B cell (primary cell): ENCODE results near the gene ITGB8. TPM values are rescaled to one million over a fixed set of nuclear protein-coding genes. Genes with fewer than 3 reads are reported as not detected.
A peak's percentile ranks its signal among the peaks of the same experiment; 100 is the strongest.

Experiments used
- ATAC-seq: fragments of 200-7000 bp; cut with Tn5 transposase; one replicate; pipeline ENCODE4 v1.10.0; 2021; ENCODE audit warnings: low read depth, mild to moderate bottlenecking, moderate number of reproducible peaks, moderate library complexity
- CTCF ChIA-PET: fragments of 350-600 bp; sonication (Branson Sonifier 250); formaldehyde crosslinking; loops from one replicate; lab custom pipeline; 2021; ENCODE audit warnings: antibody characterized with exemption, inconsistent platforms; lab: Charles Lee
- POLR2A ChIA-PET: fragments of 350-600 bp; sonication (Branson Sonifier 250); formaldehyde crosslinking; loops from one replicate; lab custom pipeline; 2021; ENCODE audit warnings: antibody characterized with exemption; lab: Charles Lee
- DNase-seq: peaks from one replicate; pipeline ENCODE4 v3.0.0; 2013
- H2AFZ ChIP-seq: 2 replicates; pipeline ENCODE4 v1.6.1; 2012; ENCODE audit warnings: mild to moderate bottlenecking, low read depth, low read length; ENCODE audit not compliant: insufficient read depth, poor library complexity, severe bottlenecking
- H3K27ac ChIP-seq, 2 donors: 1 replicate in 1 of 2; 2 replicates in 1 of 2; pipeline ENCODE4 v1.5.1; 2012 to 2013; ENCODE audit warnings: low read length in 2 of 2, mild to moderate bottlenecking in 2 of 2, moderate library complexity in 1 of 2
- H3K27me3 ChIP-seq, 4 experiments: fragments of 200-600 bp in 1 of 4; sonication (generic) in 1 of 4; replicated peaks in 1 of 4; 1 replicate in 2 of 4; 2 replicates in 2 of 4; pipeline versions ENCODE4 v1.6.1 to v1.7.0; 2013 to 2016; ENCODE audit warnings: low read length in 3 of 4, mild to moderate bottlenecking in 2 of 4, mixed read lengths in 1 of 4, moderate library complexity in 1 of 4; ENCODE audit not compliant: insufficient read depth in 4 of 4, control insufficient read depth in 3 of 4; ENCODE audit errors: control extremely low read depth in 1 of 4
- H3K36me3 ChIP-seq, 2 experiments: replicated peaks in 1 of 2; 1 replicate in 1 of 2; 2 replicates in 1 of 2; pipeline versions ENCODE4 v1.6.1 to v1.7.1; 2013; ENCODE audit warnings: low read length in 1 of 2; ENCODE audit not compliant: insufficient read depth in 2 of 2, control insufficient read depth in 1 of 2; ENCODE audit errors: control extremely low read depth in 1 of 2, extremely low read depth in 1 of 2
- H3K4me1 ChIP-seq, 2 donors: fragments of 200-600 bp in 1 of 2; sonication (generic) in 1 of 2; 1 replicate in 1 of 2; 2 replicates in 1 of 2; pipeline versions ENCODE4 v1.5.1 to v1.6.1; 2013 to 2017; ENCODE audit warnings: low read length in 2 of 2; ENCODE audit not compliant: control insufficient read depth in 2 of 2, insufficient read depth in 2 of 2
- H3K4me2 ChIP-seq: replicated peaks from 2 replicates; pipeline ENCODE3; 2012; ENCODE audit warnings: mild to moderate bottlenecking, low read depth, low read length; ENCODE audit not compliant: poor library complexity, severe bottlenecking
- H3K4me3 ChIP-seq, 5 experiments: fragments of 200-600 bp in 1 of 5; sonication (generic) in 1 of 5; 1 replicate in 3 of 5; 2 replicates in 2 of 5; pipeline versions ENCODE4 v1.5.1 to v1.7.0; 2011 to 2016; ENCODE audit warnings: low read length in 4 of 5, mild to moderate bottlenecking in 4 of 5, low read depth in 2 of 5, control low read depth in 1 of 5, moderate library complexity in 1 of 5; ENCODE audit not compliant: insufficient read depth in 1 of 5; ENCODE audit errors: control extremely low read depth in 1 of 5, extremely low read depth in 1 of 5
- H3K79me2 ChIP-seq: fragments of 200-600 bp; sonication (generic); one replicate; pipeline ENCODE4 v1.6.0; 2016; ENCODE audit warnings: low read length; ENCODE audit not compliant: control insufficient read depth, insufficient read depth
- H3K9ac ChIP-seq: fragments of 200-600 bp; sonication (generic); 2 replicates; pipeline ENCODE4 v1.6.1; 2017; ENCODE audit warnings: mild to moderate bottlenecking, low read length, moderate library complexity
- H3K9me3 ChIP-seq, 3 donors: one replicate each; pipeline versions ENCODE4 v1.6.1 to v1.7.1; 2013; ENCODE audit warnings: low read length in 2 of 3; ENCODE audit not compliant: control insufficient read depth in 2 of 3, insufficient read depth in 1 of 3; ENCODE audit errors: control extremely low read depth in 1 of 3
- H4K20me1 ChIP-seq: 2 replicates; pipeline ENCODE4 v1.6.0; 2012; ENCODE audit warnings: mild to moderate bottlenecking, low read length; ENCODE audit not compliant: insufficient read depth, control insufficient read depth, poor library complexity, severe bottlenecking
- H3K27ac Mint-ChIP-seq: one replicate; pipeline ENCODE4 v1.8.0; 2021; ENCODE audit warnings: mixed read lengths
- H3K27me3 Mint-ChIP-seq: one replicate; pipeline ENCODE4 v1.8.0; 2021; ENCODE audit warnings: mixed read lengths
- H3K4me1 Mint-ChIP-seq: one replicate; pipeline ENCODE4 v1.8.0; 2021; ENCODE audit warnings: mixed read lengths
- H3K4me3 Mint-ChIP-seq: one replicate; pipeline ENCODE4 v1.8.0; 2021; ENCODE audit warnings: mixed read lengths
- H3K9me3 Mint-ChIP-seq: one replicate; pipeline ENCODE4 v1.8.0; 2022; ENCODE audit warnings: mixed read lengths; ENCODE audit not compliant: insufficient read depth
- EZH2 ChIP-seq: IDR thresholded peaks from 2 replicates; pipeline ENCODE4 v1.6.1; 2012; ENCODE audit warnings: borderline replicate concordance, low read depth, mild to moderate bottlenecking, moderate library complexity, low read length; ENCODE audit not compliant: insufficient read depth, poor library complexity, severe bottlenecking
- WGBS: methylation state at CpG from one replicate; pipeline ENCODE4 v1.1.5; 2013; ENCODE audit warnings: missing lambda C conversion rate; ENCODE audit not compliant: insufficient coverage; 5-methylcytosine and 5-hydroxymethylcytosine counted together
- intact Hi-C: fragments of 100-400 bp; cut with micrococcal nuclease; formaldehyde crosslinking; loops from one replicate; pipeline ENCODE4 v1.10.0; 2022
- polyA plus RNA-seq: library from polyadenylated mRNA; depleted of rRNA; stranded (reverse); fragments of >200 nt; gene quantifications from 2 replicates; pipeline ENCODE4 v1.2.3, GENCODE V29; 2012
- total RNA-seq, 2 donors: library from RNA; stranded (reverse); fragments of 120-200 nt in 1 of 2; gene quantifications; 1 replicate in 1 of 2; 2 replicates in 1 of 2; pipeline versions ENCODE4 v1.2.3 to v1.2.4, GENCODE V29; 2013 to 2022
- TF ChIP-seq, protein P1 (sequence below): fragments of 200-600 bp; IDR thresholded peaks from one replicate; pipeline ENCODE4 v1.8.0; 2022; ENCODE audit warnings: antibody characterized with exemption, mild to moderate bottlenecking

The ITGB8 gene
- total and polyA plus RNA-seq, 2 donors (not counting 1 experiment from before 2014, with no cell fraction given): 0.01 to 0.30 TPM

DNA sequence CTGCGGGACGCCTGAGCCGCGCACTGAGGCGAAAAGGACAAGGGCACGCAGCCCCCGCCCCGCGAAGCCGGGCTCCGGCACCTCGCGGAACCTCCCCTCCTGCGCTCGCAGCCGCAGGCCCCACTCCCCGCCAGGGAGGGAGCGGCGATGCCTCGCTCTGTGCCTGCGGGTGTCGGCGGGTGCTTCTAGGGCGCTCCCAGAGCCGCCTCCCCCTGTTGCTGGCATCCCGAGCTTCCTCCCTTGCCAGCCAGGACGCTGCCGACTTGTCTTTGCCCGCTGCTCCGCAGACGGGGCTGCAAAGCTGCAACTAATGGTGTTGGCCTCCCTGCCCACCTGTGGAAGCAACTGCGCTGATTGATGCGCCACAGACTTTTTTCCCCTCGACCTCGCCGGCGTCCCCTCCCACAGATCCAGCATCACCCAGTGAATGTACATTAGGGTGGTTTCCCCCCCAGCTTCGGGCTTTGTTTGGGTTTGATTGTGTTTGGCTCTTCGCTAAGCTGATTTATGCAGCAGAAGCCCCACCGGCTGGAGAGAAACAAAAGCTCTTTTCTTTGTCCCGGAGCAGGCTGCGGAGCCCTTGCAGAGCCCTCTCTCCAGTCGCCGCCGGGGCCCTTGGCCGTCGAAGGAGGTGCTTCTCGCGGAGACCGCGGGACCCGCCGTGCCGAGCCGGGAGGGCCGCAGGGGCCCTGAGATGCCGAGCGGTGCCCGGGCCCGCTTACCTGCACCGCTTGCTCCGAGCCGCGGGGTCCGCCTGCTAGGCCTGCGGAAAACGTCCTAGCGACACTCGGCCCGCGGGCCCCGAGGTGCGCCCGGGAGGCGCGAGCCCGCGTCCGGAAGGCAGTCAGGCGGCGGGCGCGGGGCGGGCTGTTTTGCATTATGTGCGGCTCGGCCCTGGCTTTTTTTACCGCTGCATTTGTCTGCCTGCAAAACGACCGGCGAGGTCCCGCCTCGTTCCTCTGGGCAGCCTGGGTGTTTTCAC is 519 bp downstream of the ITGB8 start:
- H2AFZ ChIP-seq: peak overlapping the region; percentile 89
- POLR2A ChIA-PET: no interaction called here

More for the DNA sequence above, 519 bp downstream of the ITGB8 start:
- no peaks in the 10 kb centered on the region for H3K9me3 ChIP-seq
- CTCF ChIA-PET: interaction anchor here (1.2 to 2.5 kb wide), 9 partner anchors 34 to 622 kb away, joined by 3 to 11 read pairs (median 4); partner anchors contain the start of genes MACC1 and POLR1F
- H3K4me2 ChIP-seq: peak overlapping the region; percentile 90
- peaks cover 0 to 18% (median 16%) of the 10 kb centered on the region in 4 experiments for H3K27me3 ChIP-seq
- intact Hi-C loops: loop anchor here (1.0 kb wide), 1 partner anchor 114 kb away; the partner anchor contains the start of gene MACC1
- peak; percentile 47 for ATAC-seq
- H3K4me3 ChIP-seq: peak overlapping the region; percentile 46 to 74 (median 70)
- no peaks in the 10 kb centered on the region for H3K79me2 ChIP-seq
- DNase-seq: peak; percentile 69
- Mint-ChIP-seq H3K9me3 (no peaks in the 10 kb centered on the region), H3K4me3 (peak overlapping the region; percentile 99), H3K27ac (peak overlapping the region; percentile 54), H3K4me1 (peaks cover 19% of the 10 kb centered on the region), H3K27me3 (peaks cover 27% of the 10 kb centered on the region)
- H4K20me1 ChIP-seq: no peaks in the 10 kb centered on the region
- peak overlapping the region; percentile 75 for H3K9ac ChIP-seq
- TF ChIP-seq, protein P1, sequence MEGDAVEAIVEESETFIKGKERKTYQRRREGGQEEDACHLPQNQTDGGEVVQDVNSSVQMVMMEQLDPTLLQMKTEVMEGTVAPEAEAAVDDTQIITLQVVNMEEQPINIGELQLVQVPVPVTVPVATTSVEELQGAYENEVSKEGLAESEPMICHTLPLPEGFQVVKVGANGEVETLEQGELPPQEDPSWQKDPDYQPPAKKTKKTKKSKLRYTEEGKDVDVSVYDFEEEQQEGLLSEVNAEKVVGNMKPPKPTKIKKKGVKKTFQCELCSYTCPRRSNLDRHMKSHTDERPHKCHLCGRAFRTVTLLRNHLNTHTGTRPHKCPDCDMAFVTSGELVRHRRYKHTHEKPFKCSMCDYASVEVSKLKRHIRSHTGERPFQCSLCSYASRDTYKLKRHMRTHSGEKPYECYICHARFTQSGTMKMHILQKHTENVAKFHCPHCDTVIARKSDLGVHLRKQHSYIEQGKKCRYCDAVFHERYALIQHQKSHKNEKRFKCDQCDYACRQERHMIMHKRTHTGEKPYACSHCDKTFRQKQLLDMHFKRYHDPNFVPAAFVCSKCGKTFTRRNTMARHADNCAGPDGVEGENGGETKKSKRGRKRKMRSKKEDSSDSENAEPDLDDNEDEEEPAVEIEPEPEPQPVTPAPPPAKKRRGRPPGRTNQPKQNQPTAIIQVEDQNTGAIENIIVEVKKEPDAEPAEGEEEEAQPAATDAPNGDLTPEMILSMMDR: no peak
- TF ChIP-seq EZH2: no peak
- WGBS: under 1% methylated on average over 91 of the region's 92 CpGs
- H3K4me1 ChIP-seq: peaks cover 14 to 21% of the 10 kb centered on the region in 2 donors
- H3K36me3 ChIP-seq: no peaks in the 10 kb centered on the region
- no peak overlapping the region for H3K27ac ChIP-seq
